Progenitor cell of endocrine pancreas (in vitro differentiated cells): ENCODE measurements around the gene ZBTB32. TPM values are rescaled to one million over a fixed set of nuclear protein-coding genes. Genes with fewer than 3 reads are reported as not detected.
"Not testable (repeated sequence)": the region's sequence is repeated elsewhere in the genome, so short reads cannot be mapped to it uniquely, and the experiment has no call there.

Source experiments
- DNase-seq: peaks from one replicate; pipeline ENCODE4 v3.0.0; 2021; ENCODE audit warnings: low spot score; ENCODE audit not compliant: unreplicated experiment
- H3K27ac Mint-ChIP-seq: 2 replicates; pipeline ENCODE4 v1.8.0; 2021; ENCODE audit warnings: mild to moderate bottlenecking, moderate library complexity, mixed read lengths
- H3K27me3 Mint-ChIP-seq: 2 replicates; pipeline ENCODE4 v1.8.0; 2021; ENCODE audit warnings: mixed read lengths
- H3K36me3 Mint-ChIP-seq: 2 replicates; pipeline ENCODE4 v1.8.0; 2022; ENCODE audit warnings: mixed read lengths; ENCODE audit not compliant: insufficient read depth
- H3K4me1 Mint-ChIP-seq: 2 replicates; pipeline ENCODE4 v1.8.0; 2021; ENCODE audit warnings: low read depth, mixed read lengths
- H3K4me3 Mint-ChIP-seq: 2 replicates; pipeline ENCODE4 v1.8.0; 2021; ENCODE audit warnings: low read depth, mild to moderate bottlenecking, moderate library complexity, mixed read lengths
- H3K9me3 Mint-ChIP-seq: 2 replicates; pipeline ENCODE4 v1.8.0; 2021; ENCODE audit warnings: low read depth, mixed read lengths
- total RNA-seq: library from RNA; stranded (reverse); gene quantifications from 2 replicates; pipeline ENCODE4 v1.2.1, GENCODE V29; 2021
- TF ChIP-seq, protein P1 (sequence below): fragments of 200-600 bp; sonication (generic); IDR thresholded peaks from one replicate; pipeline ENCODE4 v1.5.0; 2021; ENCODE audit warnings: antibody characterized with exemption, mild to moderate bottlenecking; ENCODE audit not compliant: unreplicated experiment

The ZBTB32 gene
- total RNA-seq, 1 donor from 2014 or later: not detected

DNA sequence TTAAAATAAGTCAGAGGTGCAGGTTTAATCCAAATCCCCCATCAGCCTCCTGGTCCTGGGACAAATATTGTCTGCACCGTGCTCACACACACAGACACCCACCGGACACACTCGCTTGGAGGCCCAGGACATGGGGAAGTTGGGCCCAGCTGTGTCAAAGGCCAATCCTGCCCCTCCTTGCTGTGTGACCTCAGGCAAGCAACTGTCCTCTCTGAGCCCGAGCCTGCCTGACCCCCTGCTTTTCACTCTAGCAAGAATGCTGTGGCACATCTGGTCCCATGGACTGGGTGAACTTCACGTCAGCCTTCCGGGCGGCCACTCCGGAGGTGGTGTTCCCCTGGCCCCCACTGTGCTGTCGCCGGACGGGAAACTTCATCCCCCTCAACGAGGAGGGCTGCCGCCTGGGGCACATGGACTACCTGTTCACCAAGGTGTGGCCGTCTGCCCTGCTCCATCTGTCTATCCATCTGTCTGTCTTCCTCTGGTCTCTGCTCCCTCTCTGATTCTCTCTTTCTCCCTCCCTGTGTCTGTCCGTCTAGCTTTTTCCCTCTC is 28.7 kb upstream of the ZBTB32 start:
- no peaks in the 10 kb centered on the region for H3K36me3 Mint-ChIP-seq
- no peak overlapping the region for H3K27ac Mint-ChIP-seq

GRCh38 chr19:35689836-35690235 is 14.5 kb upstream of the ZBTB32 start:
- Mint-ChIP-seq H3K9me3 (no peaks in the 10 kb centered on the region), H3K4me3 (no peak overlapping the region), H3K27ac (no peak overlapping the region), H3K36me3 (no peaks in the 10 kb centered on the region), H3K27me3 (no peaks in the 10 kb centered on the region), H3K4me1 (no peaks in the 10 kb centered on the region)
- no peak for DNase-seq
- TF ChIP-seq, protein P1, sequence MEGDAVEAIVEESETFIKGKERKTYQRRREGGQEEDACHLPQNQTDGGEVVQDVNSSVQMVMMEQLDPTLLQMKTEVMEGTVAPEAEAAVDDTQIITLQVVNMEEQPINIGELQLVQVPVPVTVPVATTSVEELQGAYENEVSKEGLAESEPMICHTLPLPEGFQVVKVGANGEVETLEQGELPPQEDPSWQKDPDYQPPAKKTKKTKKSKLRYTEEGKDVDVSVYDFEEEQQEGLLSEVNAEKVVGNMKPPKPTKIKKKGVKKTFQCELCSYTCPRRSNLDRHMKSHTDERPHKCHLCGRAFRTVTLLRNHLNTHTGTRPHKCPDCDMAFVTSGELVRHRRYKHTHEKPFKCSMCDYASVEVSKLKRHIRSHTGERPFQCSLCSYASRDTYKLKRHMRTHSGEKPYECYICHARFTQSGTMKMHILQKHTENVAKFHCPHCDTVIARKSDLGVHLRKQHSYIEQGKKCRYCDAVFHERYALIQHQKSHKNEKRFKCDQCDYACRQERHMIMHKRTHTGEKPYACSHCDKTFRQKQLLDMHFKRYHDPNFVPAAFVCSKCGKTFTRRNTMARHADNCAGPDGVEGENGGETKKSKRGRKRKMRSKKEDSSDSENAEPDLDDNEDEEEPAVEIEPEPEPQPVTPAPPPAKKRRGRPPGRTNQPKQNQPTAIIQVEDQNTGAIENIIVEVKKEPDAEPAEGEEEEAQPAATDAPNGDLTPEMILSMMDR: no peak

More for the DNA sequence above, 28.7 kb upstream of the ZBTB32 start:
- H3K4me3 Mint-ChIP-seq: no peak overlapping the region
- peaks cover 2% of the 10 kb centered on the region for H3K4me1 Mint-ChIP-seq
- H3K27me3 Mint-ChIP-seq: peaks cover 46% of the 10 kb centered on the region
- no peak for DNase-seq
- no peaks in the 10 kb centered on the region for H3K9me3 Mint-ChIP-seq
- TF ChIP-seq, protein P1: no peak

- H3K4me1 Mint-ChIP-seq, DNase-seq, H3K27me3 Mint-ChIP-seq, H3K27ac Mint-ChIP-seq, H3K4me3 Mint-ChIP-seq, H3K36me3 Mint-ChIP-seq, H3K9me3 Mint-ChIP-seq: not testable (repeated sequence)
Measured at GRCh38 chr19:35691106-35691505, 13.3 kb upstream of the ZBTB32 start.

GRCh38 chr19:35692010-35692409 is 12.3 kb upstream of the ZBTB32 start:
- TF ChIP-seq, protein P1: no peak
- no peaks in the 10 kb centered on the region for H3K27me3 Mint-ChIP-seq
- H3K4me3 Mint-ChIP-seq: no peak overlapping the region
- DNase-seq: no peak
- H3K36me3 Mint-ChIP-seq: no peaks in the 10 kb centered on the region
- no peaks in the 10 kb centered on the region for H3K9me3 Mint-ChIP-seq
- H3K4me1 Mint-ChIP-seq: no peaks in the 10 kb centered on the region
- H3K27ac Mint-ChIP-seq: no peak overlapping the region

GRCh38 chr19:35693422-35693821 is 10.9 kb upstream of the ZBTB32 start:
- no peaks in the 10 kb centered on the region for H3K36me3 Mint-ChIP-seq
- DNase-seq: no peak
- H3K9me3 Mint-ChIP-seq: no peaks in the 10 kb centered on the region
- H3K27ac Mint-ChIP-seq: no peak overlapping the region
- H3K4me3 Mint-ChIP-seq: no peak overlapping the region
- TF ChIP-seq, protein P1: no peak
- H3K27me3 Mint-ChIP-seq: no peaks in the 10 kb centered on the region
- H3K4me1 Mint-ChIP-seq: no peaks in the 10 kb centered on the region

DNA sequence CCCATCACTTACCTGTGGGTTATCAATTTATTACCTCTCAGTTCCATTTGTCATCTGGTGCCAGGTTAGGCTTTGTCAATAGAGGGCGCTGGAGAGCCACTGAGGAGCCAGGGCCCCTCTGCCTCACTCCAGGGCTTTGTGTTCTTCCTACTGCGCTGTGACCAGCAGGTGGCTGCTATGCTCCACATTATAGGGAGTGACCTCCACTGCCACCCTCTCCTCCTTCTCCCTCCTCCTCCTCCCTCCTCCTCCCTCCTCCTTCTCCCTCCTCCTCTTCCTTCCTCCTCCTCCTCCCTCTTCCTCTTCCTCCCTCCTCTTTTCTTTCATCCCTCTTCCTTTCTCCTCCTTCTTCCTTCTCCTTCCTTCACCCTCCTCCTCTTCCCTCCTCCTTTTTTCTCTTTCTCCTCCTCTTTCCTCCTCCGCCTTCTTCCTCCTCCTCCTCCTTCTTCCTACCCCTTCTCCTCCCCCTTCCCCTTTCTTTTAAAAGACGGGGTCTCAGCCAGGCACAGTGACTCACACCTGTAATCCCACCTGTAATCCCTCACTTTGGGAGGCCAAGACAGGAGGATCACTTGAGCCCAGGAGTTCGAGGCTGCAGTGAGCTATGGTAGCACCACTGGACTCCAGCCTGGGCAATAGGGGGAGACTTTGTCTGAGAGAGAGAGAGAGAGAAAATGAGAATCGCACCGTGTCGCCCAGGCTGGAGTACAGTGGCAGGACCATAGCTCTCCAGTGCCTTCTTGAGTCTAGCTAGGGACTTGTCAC is 10.3 kb upstream of the ZBTB32 start:
- Mint-ChIP-seq H3K36me3 (no peaks in the 10 kb centered on the region), H3K27me3 (no peaks in the 10 kb centered on the region), H3K27ac (no peak overlapping the region), H3K4me1 (no peaks in the 10 kb centered on the region), H3K9me3 (no peaks in the 10 kb centered on the region), H3K4me3 (no peak overlapping the region)
- TF ChIP-seq, protein P1: peak; percentile 97
- peak; percentile 88 for DNase-seq
